GM12892 (cell line): Measurements from ENCODE around the gene PPBP.

Source experiments
- POLR2AphosphoS5 ChIP-seq: IDR thresholded peaks from 2 replicates; pipeline ENCODE4 v1.6.1; 2011; ENCODE audit warnings: low read depth, low read length, control low read depth
- TAF1 ChIP-seq: IDR thresholded peaks from 2 replicates; pipeline ENCODE4 v1.6.1; 2011; ENCODE audit warnings: low read depth, mild to moderate bottlenecking, control low read depth, low read length, borderline replicate concordance

- no peak for TF ChIP-seq TAF1
- no peak for TF ChIP-seq POLR2AphosphoS5
Measured at GRCh38 chr4:73976716-73977115, 11.3 kb downstream of the PPBP start.
